ENCODE results near the gene SRP14. TPM values are rescaled to one million over a fixed set of nuclear protein-coding genes. Genes with fewer than 3 reads are reported as not detected.

The SRP14 gene
- total RNA-seq, 1 experiment from 2014 or later = 166 TPM

DNA sequence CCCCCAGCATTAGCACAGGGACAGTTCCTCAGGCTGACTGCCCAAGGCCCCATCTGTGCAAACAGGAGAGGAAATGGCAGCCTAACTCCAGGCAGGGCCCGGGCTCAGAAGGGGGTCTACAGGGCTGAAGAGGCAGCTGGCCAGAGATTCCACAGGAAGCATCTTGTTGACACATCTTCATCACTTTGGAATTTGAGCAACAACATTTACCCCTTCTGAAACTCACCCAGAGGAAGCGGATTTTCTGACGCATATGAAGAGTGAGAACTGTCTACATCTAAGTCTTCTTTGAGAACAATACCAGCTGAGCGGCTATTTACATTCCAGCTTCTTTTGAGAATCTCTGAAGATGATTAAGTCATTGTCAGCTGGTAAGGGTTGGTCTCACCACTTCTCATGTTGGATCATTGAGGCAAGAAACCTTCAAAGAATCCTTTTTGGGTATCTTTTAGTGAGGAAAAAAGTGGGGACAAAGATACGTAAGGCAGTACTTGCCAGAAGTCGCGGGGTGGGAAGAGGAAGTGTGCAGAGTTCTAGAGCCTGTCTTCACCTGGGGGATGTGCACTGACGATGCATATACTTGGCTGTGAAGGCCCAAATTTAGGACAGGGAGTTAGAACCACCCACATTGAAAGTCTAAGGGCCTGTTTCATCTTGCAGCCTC is 25.4 kb upstream of the SRP14 start:
- Histone ChIP-seq H3K27ac (ENCODE audit: low read length) (no peak overlapping the region), H3K27me3 (ENCODE audit: control insufficient read depth, insufficient read depth, low read length) (no peaks in the 10 kb centered on the region), H3K36me3 (ENCODE audit: control insufficient read depth, insufficient read depth, low read length) (no peaks in the 10 kb centered on the region), H3K4me1 (ENCODE audit: control insufficient read depth, insufficient read depth, low read length) (peaks cover 30% of the 10 kb centered on the region), H3K4me3 (ENCODE audit: low read depth in 2 of 2, low read length in 2 of 2) (no peak overlapping the region), H3K9me3 (ENCODE audit: control insufficient read depth, insufficient read depth, low read depth, low read length) (no peaks in the 10 kb centered on the region)
- DNase-seq (ENCODE audit: low read depth, low spot score) (peak; percentile 89), ATAC-seq (no peak)
- ChIA-PET CTCF (no interaction called here), POLR2A (no interaction called here)
- in situ Hi-C loops (cut with HindIII; ENCODE audit: low pct_unique_long_range_greater_than_20kb, low sequenced_read_pairs) = no loop called here
- intact Hi-C loops (cut with micrococcal nuclease; ENCODE audit: unreplicated experiment) = no loop called here
- TF ChIP-seq TCF7L2 (IDR thresholded peaks at IDR 0.05; ENCODE audit: low read depth, low read length) (no peak), POLR2AphosphoS5 (IDR thresholded peaks at IDR 0.05; ENCODE audit: low read depth, low read length) (no peak), SIN3A (IDR thresholded peaks at IDR 0.05; ENCODE audit: borderline replicate concordance, insufficient read depth, low read depth, low read length) (no peak)
- TF ChIP-seq, protein P1, sequence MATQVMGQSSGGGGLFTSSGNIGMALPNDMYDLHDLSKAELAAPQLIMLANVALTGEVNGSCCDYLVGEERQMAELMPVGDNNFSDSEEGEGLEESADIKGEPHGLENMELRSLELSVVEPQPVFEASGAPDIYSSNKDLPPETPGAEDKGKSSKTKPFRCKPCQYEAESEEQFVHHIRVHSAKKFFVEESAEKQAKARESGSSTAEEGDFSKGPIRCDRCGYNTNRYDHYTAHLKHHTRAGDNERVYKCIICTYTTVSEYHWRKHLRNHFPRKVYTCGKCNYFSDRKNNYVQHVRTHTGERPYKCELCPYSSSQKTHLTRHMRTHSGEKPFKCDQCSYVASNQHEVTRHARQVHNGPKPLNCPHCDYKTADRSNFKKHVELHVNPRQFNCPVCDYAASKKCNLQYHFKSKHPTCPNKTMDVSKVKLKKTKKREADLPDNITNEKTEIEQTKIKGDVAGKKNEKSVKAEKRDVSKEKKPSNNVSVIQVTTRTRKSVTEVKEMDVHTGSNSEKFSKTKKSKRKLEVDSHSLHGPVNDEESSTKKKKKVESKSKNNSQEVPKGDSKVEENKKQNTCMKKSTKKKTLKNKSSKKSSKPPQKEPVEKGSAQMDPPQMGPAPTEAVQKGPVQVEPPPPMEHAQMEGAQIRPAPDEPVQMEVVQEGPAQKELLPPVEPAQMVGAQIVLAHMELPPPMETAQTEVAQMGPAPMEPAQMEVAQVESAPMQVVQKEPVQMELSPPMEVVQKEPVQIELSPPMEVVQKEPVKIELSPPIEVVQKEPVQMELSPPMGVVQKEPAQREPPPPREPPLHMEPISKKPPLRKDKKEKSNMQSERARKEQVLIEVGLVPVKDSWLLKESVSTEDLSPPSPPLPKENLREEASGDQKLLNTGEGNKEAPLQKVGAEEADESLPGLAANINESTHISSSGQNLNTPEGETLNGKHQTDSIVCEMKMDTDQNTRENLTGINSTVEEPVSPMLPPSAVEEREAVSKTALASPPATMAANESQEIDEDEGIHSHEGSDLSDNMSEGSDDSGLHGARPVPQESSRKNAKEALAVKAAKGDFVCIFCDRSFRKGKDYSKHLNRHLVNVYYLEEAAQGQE (IDR thresholded peaks at IDR 0.05; ENCODE audit: insufficient read depth in 1 of 2, low read depth in 2 of 2, low read length in 1 of 2) = no peak
- TF ChIP-seq, protein P2, sequence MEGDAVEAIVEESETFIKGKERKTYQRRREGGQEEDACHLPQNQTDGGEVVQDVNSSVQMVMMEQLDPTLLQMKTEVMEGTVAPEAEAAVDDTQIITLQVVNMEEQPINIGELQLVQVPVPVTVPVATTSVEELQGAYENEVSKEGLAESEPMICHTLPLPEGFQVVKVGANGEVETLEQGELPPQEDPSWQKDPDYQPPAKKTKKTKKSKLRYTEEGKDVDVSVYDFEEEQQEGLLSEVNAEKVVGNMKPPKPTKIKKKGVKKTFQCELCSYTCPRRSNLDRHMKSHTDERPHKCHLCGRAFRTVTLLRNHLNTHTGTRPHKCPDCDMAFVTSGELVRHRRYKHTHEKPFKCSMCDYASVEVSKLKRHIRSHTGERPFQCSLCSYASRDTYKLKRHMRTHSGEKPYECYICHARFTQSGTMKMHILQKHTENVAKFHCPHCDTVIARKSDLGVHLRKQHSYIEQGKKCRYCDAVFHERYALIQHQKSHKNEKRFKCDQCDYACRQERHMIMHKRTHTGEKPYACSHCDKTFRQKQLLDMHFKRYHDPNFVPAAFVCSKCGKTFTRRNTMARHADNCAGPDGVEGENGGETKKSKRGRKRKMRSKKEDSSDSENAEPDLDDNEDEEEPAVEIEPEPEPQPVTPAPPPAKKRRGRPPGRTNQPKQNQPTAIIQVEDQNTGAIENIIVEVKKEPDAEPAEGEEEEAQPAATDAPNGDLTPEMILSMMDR (IDR thresholded peaks at IDR 0.05) = no peak
- BruUV-seq (replicated peaks) = no TSS peak

DNA sequence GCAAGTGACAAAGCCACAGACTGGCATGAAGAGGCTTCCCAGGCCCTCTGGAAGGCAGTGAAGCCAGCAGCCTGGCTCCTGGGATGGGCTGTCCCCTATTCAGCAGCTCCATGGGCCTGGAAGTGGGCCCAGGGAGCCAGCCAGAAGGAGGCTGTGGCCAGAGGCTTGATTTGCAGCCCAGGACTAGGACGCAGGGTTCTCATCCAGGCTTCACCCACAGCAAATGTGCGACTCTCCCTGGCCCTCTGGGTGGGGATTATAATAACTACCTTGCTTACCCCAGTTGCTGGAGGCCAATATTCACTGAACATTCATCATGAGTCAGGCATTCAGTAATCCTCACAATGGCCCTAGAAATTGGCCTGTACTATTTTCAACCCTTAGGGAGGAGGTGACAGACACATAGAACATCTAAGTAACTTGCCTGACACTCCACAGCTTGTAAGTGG is 24.6 kb upstream of the SRP14 start:
- Histone ChIP-seq H3K4me1 (ENCODE audit: control insufficient read depth, insufficient read depth, low read length) (peaks cover 25% of the 10 kb centered on the region), H3K27ac (ENCODE audit: low read length) (no peak overlapping the region), H3K9me3 (ENCODE audit: control insufficient read depth, insufficient read depth, low read depth, low read length) (no peaks in the 10 kb centered on the region), H3K36me3 (ENCODE audit: control insufficient read depth, insufficient read depth, low read length) (no peaks in the 10 kb centered on the region), H3K4me3 (ENCODE audit: low read depth in 2 of 2, low read length in 2 of 2) (no peak overlapping the region), H3K27me3 (ENCODE audit: control insufficient read depth, insufficient read depth, low read length) (no peaks in the 10 kb centered on the region)
- DNase-seq (ENCODE audit: low read depth, low spot score) (peak; percentile 88), ATAC-seq (peak; percentile 64)
- ChIA-PET POLR2A (no interaction called here), CTCF (no interaction called here)
- TF ChIP-seq, protein P1 (IDR thresholded peaks at IDR 0.05; ENCODE audit: insufficient read depth in 1 of 2, low read depth in 2 of 2, low read length in 1 of 2) = no peak
- TF ChIP-seq, protein P2 (IDR thresholded peaks at IDR 0.05) = no peak
- intact Hi-C loops (cut with micrococcal nuclease; ENCODE audit: unreplicated experiment) = no loop called here
- no TSS peak for BruUV-seq (replicated peaks)
- in situ Hi-C loops (cut with HindIII; ENCODE audit: low pct_unique_long_range_greater_than_20kb, low sequenced_read_pairs) = no loop called here

Data from Panc1 (cell line).